OCI-LY3 (cell line): ENCODE results near the gene SLC25A45.

Experiments
- H2AFZ ChIP-seq: fragments of 200-600, 300-600 bp; shearing (Covaris generic); 2 replicates; pipeline ENCODE4 v1.6.0; 2014; ENCODE audit warnings: antibody characterized with exemption, low read depth, low read length
- H3K27ac ChIP-seq: fragments of 200-600, 300-600 bp; sonication (generic); 2 replicates; pipeline ENCODE4 v1.5.1; 2014; ENCODE audit warnings: mild to moderate bottlenecking, low read length, moderate library complexity, mixed read lengths
- H3K27me3 ChIP-seq: fragments of 200-600, 300-600 bp; sonication (generic); 2 replicates; pipeline ENCODE4 v1.6.1; 2014; ENCODE audit warnings: low read depth, low read length, mixed read lengths
- H3K36me3 ChIP-seq: fragments of 200-600, 300-600 bp; sonication (generic); replicated peaks from 2 replicates; pipeline ENCODE3; 2014; ENCODE audit warnings: low read depth, low read length, mixed read lengths
- H3K4me1 ChIP-seq: fragments of 300-600, 200-600 bp; sonication (generic); 2 replicates; pipeline ENCODE4 v1.6.1; 2014; ENCODE audit warnings: low read length, mixed read lengths
- H3K4me2 ChIP-seq: fragments of 200-600, 300-600 bp; sonication (generic); 2 replicates; pipeline ENCODE4 v1.6.1; 2014; ENCODE audit warnings: low read length, mixed read lengths
- H3K4me3 ChIP-seq: fragments of 300-600, 200-600 bp; sonication (generic); 2 replicates; pipeline ENCODE4 v1.5.1; 2014; ENCODE audit warnings: antibody characterized with exemption, mild to moderate bottlenecking, low read length, moderate library complexity
- H3K79me2 ChIP-seq: fragments of 300-600, 200-600 bp; shearing (Covaris generic); 2 replicates; pipeline ENCODE4 v1.6.1; 2014; ENCODE audit warnings: mild to moderate bottlenecking, low read length, mixed read lengths
- H3K9ac ChIP-seq: fragments of 300-600, 200-600 bp; shearing (Covaris generic); 2 replicates; pipeline ENCODE4 v1.6.0; 2014; ENCODE audit warnings: mild to moderate bottlenecking, low read length, moderate library complexity
- H3K9me3 ChIP-seq: fragments of 200-600, 300-600 bp; shearing (Covaris generic); 2 replicates; pipeline ENCODE4 v1.6.1; 2014; ENCODE audit warnings: low read length, mixed read lengths; ENCODE audit not compliant: insufficient read depth
- H4K20me1 ChIP-seq: fragments of 200-600, 300-600 bp; sonication (generic); 2 replicates; pipeline ENCODE4 v1.6.1; 2016; ENCODE audit warnings: low read length, mixed read lengths; ENCODE audit not compliant: insufficient read depth
- EZH2phosphoT487 ChIP-seq: fragments of 200-600 bp; shearing (Covaris generic); IDR thresholded peaks from 2 replicates; pipeline ENCODE4 v1.6.1; 2018; ENCODE audit warnings: antibody characterized with exemption, mixed run types, low read depth
- TF ChIP-seq, protein P1 (sequence below): fragments of 200-600, 300-600 bp; sonication (generic); IDR thresholded peaks from 2 replicates; pipeline ENCODE4 v1.5.1; 2014; ENCODE audit warnings: antibody characterized with exemption, low read length, low read depth

SLC25A45 gene

GRCh38 chr11:65418431-65418680 lies 35.9 kb upstream of the SLC25A45 start:
- Histone ChIP-seq H3K4me3 (peak overlapping the region; percentile 77), H3K4me2 (peak overlapping the region; percentile 92), H3K9me3 (no peaks in the 10 kb centered on the region), H3K27me3 (no peaks in the 10 kb centered on the region), H3K27ac (peak overlapping the region; percentile 97), H2AFZ (no peak overlapping the region), H3K79me2 (peaks cover 56% of the 10 kb centered on the region), H3K4me1 (peaks cover 55% of the 10 kb centered on the region), H3K9ac (peak overlapping the region; percentile 96), H4K20me1 (peaks cover 3% of the 10 kb centered on the region; the same call in 1 of the 2 replicates), H3K36me3 (peaks cover 6% of the 10 kb centered on the region)
- TF ChIP-seq, protein P1, sequence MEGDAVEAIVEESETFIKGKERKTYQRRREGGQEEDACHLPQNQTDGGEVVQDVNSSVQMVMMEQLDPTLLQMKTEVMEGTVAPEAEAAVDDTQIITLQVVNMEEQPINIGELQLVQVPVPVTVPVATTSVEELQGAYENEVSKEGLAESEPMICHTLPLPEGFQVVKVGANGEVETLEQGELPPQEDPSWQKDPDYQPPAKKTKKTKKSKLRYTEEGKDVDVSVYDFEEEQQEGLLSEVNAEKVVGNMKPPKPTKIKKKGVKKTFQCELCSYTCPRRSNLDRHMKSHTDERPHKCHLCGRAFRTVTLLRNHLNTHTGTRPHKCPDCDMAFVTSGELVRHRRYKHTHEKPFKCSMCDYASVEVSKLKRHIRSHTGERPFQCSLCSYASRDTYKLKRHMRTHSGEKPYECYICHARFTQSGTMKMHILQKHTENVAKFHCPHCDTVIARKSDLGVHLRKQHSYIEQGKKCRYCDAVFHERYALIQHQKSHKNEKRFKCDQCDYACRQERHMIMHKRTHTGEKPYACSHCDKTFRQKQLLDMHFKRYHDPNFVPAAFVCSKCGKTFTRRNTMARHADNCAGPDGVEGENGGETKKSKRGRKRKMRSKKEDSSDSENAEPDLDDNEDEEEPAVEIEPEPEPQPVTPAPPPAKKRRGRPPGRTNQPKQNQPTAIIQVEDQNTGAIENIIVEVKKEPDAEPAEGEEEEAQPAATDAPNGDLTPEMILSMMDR, result no peak

DNA sequence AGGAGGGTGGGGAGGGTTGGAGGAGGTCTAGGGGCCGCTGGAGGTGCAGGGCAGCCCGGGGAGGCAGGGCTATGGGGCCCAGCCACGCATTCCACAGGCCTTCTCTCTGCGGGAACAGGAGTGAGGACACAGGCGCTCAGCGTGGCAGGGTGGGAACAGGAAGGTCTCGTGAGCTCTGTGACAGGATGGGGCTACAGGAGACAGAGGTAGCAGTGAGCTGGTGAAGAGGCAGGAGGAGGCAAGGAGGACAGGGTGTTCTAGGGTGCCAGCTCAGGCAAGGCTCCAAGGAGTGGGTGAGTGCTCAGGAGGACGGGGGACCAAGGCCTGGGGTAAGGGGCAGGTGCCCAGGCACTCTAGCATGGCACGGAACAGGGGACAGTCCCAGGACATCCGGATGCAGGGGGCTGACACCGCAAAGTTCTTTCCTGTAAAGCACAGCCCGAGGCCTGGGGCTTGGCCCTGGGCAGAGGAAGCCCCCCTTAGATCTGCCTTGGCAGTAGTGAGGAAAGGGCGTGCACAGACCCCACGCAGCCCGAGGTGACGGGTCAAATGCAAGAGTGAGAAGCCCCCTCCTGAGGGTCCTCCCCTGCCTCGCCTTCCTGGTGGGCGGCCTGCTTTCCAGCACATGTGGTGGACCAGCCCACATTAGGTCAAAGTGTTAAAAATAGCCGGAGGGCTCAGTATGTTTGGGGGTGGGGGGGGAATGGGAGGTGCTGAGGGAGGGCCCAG lies 35.4 kb upstream of the SLC25A45 start:
- Histone ChIP-seq H3K4me2 (peak overlapping the region; percentile 92), H2AFZ (no peak overlapping the region), H4K20me1 (no peaks in the 10 kb centered on the region), H3K27me3 (no peaks in the 10 kb centered on the region), H3K9me3 (no peaks in the 10 kb centered on the region), H3K27ac (peak overlapping the region; percentile 97), H3K9ac (peak overlapping the region; percentile 96), H3K36me3 (peaks cover 1% of the 10 kb centered on the region), H3K4me3 (peak overlapping the region; percentile 77), H3K79me2 (peaks cover 51% of the 10 kb centered on the region), H3K4me1 (peaks cover 55% of the 10 kb centered on the region)
- no peak for TF ChIP-seq EZH2phosphoT487
- TF ChIP-seq, protein P1, result no peak

DNA sequence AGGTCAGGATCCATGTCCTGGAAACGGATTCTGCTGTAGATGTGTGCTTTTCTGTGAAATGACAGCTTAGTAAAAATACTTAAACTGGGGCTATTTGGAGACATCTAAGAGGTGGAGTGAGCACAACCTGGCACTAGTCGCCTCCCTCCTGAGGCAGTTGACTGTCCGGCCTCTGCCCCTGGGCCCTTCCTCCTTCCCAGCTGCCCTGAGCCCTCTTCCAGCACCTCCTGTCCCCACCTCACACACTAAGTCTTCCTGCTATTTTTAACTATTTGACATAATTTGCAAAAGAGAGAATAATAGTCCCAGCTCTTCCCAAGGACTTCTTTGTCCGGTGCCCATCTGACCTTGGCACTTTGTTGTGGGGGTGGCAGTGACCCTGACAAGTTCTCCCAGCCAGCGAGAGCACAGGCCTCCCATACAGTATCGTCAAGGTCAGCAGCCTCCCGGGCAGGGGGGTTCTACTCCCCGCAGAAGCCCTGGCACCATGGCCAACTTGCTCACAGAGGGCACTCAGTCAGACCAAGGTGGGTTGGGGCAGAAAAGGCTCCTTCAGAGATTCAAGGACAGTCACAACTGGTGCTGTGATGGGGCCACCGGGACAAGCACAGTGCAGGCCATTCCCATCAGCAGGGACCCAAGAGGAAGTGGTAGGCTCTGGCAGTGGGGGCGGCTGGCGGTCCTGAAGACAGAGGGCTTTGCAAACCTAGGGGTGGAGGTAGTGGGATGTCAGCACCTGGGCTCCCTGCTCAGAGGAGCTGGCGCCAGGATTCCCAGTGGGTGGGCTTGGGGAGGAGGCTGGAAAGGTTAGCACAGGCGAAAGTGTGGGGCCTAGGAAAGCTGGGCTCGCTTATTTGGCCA lies 34.6 kb upstream of the SLC25A45 start:
- TF ChIP-seq, protein P1, result no peak
- TF ChIP-seq EZH2phosphoT487, result no peak
- Histone ChIP-seq H3K27ac (peak overlapping the region; percentile 97), H3K4me2 (peak overlapping the region; percentile 92), H3K9me3 (no peaks in the 10 kb centered on the region), H3K36me3 (no peaks in the 10 kb centered on the region), H3K27me3 (no peaks in the 10 kb centered on the region), H3K4me3 (peak overlapping the region; percentile 77), H3K79me2 (peaks cover 44% of the 10 kb centered on the region), H3K9ac (peak overlapping the region; percentile 96), H4K20me1 (no peaks in the 10 kb centered on the region), H3K4me1 (peaks cover 55% of the 10 kb centered on the region), H2AFZ (no peak overlapping the region)

DNA sequence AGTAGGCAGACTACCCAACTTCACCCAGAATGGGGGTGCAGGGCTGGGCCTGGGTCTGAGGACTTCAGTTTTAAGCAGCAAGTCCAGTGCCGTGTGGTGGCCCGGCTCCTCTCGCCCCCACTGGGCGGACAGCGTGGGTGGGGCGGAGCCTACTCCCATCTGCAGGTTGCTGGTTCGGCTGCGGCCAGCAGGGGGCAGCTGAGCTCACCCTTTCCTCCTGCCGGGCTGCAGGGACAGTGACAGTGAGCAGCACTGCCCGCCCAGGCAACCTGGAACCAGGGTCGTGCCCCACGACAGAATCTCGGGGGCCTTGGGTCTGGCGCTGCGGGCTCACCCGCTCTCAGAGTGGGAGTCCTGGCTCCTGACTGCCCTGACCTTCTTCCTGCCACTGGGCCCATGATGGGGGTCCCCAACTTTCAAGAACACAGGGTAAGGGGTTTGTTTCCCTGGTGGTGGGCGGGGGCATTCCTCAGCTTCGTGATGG lies 33.9 kb upstream of the SLC25A45 start:
- peaks cover 53% of the 10 kb centered on the region for H3K4me1 ChIP-seq
- H3K4me2 ChIP-seq, result peak overlapping the region; percentile 92
- no peaks in the 10 kb centered on the region for H4K20me1 ChIP-seq
- 0 out of 2 replicates have a peak overlapping the region, but pooled peaks have one; percentile 52 for H2AFZ ChIP-seq
- no peaks in the 10 kb centered on the region for H3K9me3 ChIP-seq
- peak overlapping the region; percentile 77 for H3K4me3 ChIP-seq
- TF ChIP-seq, protein P1, result peak; percentile 97
- TF ChIP-seq EZH2phosphoT487, result no peak
- H3K36me3 ChIP-seq, result no peaks in the 10 kb centered on the region
- H3K27ac ChIP-seq, result peak overlapping the region; percentile 97
- peaks cover 38% of the 10 kb centered on the region for H3K79me2 ChIP-seq
- H3K9ac ChIP-seq, result peak overlapping the region; percentile 96
- no peaks in the 10 kb centered on the region for H3K27me3 ChIP-seq
